Sciatic nerve (tissue), 2 donors: Measurements from ENCODE around the gene TAS1R2. TPM values are rescaled to one million over a fixed set of nuclear protein-coding genes. Genes with fewer than 3 reads are reported as not detected.

ENCODE experiments used
- ATAC-seq: fragments of 200-7000 bp; cut with Tn5 transposase; one replicate; pipeline ENCODE4 v1.9.1; 2020; ENCODE audit warnings: mild to moderate bottlenecking, moderate library complexity
- DNase-seq: peaks from one replicate; pipeline ENCODE4 v3.0.0-alpha.2; 2020; ENCODE audit warnings: low spot score
- intact Hi-C: fragments of 100-400 bp; cut with DNase I; formaldehyde crosslinking; loops from one replicate; pipeline ENCODE4 v1.14.2; 2022
- total RNA-seq: library from RNA; stranded (reverse); fragmentation: NEBNext Ultra II Directional; extraction: Animal tissue kit (Norgen Biotek cat#: 25700); gene quantifications from one replicate; pipeline ENCODE4 v1.2.1, GENCODE V29; 2021
- donor health status: DM: no; HTN: no; CAD: no.
- donor health status: DM: no; HTN: no; CAD: no.

TAS1R2 gene
- total RNA-seq, 1 donor from 2014 or later, result not detected

GRCh38 chr1:18809953-18810899 is 49.2 kb downstream of the TAS1R2 start:
- no peak for ATAC-seq
- no peak for DNase-seq
- intact Hi-C loops, result no loop called here

DNA sequence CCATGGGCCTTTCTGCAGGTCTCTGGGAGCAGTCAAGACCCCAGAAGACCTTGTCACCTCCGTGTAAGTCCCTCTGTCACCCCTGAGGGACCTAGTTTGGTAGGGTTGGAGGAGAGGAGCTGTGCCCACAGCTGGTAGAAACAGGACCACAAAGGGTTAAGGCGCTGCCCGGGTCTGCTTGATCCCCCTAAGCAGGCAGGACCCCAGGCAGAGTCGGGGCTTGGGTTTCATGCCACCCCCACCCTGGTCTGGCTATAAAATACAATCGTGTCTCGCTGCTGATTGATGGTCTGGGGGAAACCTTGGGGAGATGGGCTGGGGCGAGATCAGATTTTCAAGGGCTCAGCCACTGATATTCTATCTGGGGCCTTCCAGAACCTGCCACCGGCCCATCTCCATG is 50.9 kb downstream of the TAS1R2 start:
- intact Hi-C loops, result no loop called here
- DNase-seq (no peak), ATAC-seq (no peak)

DNA sequence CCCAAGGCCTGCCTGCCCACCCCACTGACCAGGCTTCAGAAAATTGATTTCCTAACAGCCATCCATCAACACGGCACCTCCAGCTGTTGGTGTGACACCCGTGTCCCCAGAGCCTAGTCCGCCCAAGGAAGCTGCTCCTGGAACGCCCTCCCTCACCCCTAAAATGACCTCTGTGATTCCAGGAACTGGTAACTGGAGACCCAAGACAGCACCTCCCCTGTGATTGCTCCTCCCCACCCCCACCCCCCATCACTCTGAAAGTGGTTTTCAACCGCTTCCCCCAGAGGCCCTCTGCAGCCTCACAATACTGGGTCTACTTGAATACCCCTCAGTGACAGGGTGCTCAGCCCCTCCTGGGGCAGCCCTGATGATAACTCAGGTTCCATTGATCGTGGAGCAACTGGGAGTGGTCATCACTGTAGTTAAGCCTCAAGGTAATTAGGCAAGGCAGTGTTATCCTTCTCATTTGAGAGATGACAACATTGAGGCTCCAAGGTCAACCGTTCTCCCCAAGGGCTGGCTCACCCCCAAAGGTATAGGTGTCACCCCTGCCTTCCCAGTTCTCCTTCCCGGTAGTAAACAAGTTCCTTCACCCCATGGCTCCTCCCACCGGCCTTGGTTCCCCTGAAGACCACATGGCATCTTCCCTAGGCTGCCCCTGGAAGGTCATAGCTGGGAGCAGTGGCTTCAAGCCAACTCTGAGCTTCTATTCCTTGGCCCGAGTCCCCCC is 52.0 kb downstream of the TAS1R2 start:
- DNase-seq, result no peak
- intact Hi-C loops, result no loop called here
- no peak for ATAC-seq

- intact Hi-C loops, result no loop called here
- no peak for DNase-seq
- ATAC-seq, result peak; percentile 30
These were observed 53.3 kb downstream of the TAS1R2 start for GRCh38 chr1:18805925-18806849.

DNA sequence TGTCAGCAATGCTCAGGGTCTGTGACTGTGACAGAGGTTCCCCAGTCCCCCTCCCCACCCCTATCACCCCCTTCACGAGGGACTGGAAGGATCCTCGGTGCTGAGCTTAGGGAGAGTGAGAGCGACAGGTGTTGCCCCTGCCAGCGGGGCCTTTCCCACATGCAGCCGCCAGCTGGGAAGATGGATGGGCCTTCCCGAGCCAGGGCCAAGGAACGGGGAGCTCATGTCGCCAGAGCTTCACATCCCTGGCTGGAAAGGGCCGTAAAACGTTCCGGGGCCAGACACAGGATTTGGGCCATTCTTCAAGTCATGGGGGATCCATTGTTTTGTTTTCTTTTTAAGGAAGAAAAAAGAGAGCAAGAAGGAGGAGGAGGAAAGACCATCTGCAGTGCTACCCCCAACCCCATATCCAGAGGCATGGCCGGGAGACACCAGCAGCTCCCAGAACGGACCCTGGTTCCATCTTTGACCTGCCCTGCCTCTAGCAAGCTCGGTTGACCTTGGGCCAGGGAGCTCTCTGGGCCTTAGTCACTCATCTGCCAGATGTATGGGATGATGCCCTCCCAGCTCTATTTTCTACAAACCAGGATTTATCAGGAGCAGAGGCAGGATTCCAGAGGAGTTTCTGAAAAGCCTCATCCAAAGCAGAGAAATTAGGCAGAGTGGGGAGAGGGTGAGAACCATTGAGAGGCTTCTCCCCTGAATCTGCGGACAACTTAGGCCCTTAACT is 54.1 kb downstream of the TAS1R2 start:
- ATAC-seq (no peak), DNase-seq (no peak)
- intact Hi-C loops, result no loop called here

DNA sequence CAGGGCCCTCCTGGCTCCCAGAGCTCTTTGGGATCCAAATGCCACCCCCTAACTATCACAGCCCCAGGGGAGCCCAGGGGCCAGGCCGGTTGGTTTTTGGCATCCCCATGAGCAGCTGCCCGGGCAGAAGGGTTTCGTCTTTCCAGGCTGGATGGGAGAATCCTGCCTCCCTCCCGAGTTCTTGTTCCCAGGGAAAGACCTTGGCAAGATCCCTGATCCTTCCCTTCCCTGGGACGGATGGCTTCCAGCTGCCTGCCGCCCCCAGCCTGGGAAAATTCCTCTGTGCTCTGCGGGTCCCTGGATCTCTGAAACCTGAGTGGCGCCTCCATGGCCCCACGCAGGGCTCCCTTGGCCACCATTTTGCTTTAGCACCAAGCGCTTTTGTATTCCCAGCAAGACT is 55.6 kb downstream of the TAS1R2 start:
- ATAC-seq (no peak), DNase-seq (no peak)
- intact Hi-C loops, result no loop called here

DNA sequence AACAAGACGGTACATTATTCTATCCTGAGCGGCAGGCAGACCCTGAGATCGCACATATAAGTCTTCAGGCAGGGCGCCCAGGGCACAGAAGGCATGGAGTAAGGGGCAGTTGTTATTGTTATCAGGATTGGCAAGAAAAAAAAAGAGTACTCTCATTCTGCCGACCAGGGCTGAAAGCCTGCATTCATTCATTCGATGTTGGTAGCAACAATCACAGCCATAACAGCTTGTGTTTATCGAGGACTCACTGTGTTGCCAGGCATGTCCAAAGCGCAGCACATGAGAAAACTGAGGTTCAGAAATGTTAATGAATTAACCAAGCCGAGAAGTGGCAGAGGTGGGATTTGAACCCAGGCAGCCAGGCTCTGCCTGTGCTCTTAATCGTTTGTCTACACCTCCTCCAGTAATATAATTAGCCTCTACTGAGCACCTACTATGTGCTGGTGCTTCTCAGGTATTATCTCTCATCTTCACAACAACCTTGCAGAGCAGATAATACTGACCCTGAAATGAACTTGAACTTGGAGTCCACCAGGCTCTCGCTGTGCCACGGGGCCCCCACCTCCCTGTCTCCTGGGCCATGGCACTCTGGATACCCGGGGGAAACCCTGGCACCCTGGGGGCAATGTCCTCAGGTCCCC is 56.2 kb downstream of the TAS1R2 start:
- intact Hi-C loops, result no loop called here
- DNase-seq (no peak), ATAC-seq (no peak)

- intact Hi-C loops, result no loop called here
- ATAC-seq (no peak), DNase-seq (no peak)
These were observed 57.2 kb downstream of the TAS1R2 start for GRCh38 chr1:18802231-18802630.

DNA sequence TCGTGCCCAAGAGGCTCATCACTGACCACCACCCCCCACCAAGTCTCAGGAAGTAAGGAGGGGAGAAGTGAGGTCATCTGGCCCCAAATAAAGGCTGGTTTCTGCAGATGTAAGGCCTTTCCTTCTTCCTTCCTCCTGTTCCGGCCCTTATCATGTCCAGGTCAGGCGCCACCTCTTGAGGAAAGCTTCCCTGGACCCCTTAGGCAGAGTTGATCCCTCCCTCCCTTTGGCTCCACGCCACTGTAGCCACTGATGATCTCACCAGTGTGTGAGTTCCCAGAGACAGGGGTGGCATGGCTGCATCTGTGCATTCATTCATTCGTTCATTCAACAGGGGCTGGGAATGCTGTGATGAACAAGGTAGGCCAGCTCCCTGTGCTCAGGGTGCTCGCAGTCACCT is 59.2 kb downstream of the TAS1R2 start:
- ATAC-seq (no peak), DNase-seq (no peak)
- intact Hi-C loops, result no loop called here

DNA sequence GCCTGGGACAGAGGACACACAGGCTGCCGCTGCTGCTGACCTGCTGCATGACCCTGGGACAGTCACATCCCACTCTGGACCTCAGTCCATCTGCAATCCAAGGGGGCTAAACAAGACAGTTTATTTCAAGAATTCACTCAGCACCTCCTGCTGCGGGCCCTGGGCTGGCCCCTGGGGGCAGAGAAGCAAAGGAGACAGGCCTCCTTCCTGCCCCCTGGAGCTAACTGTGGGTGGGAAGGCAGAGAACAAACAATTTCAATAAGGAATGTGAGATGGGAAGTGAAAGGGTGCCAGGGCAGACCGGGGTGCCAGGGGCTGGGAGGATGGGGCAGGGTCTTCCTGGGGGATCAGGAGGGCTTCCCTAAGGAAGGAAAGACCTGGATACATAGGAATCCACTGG is 60.0 kb downstream of the TAS1R2 start:
- DNase-seq, result no peak
- intact Hi-C loops, result no loop called here
- no peak for ATAC-seq

GRCh38 chr1:18798946-18799345 is 60.5 kb downstream of the TAS1R2 start:
- intact Hi-C loops, result no loop called here
- DNase-seq (no peak), ATAC-seq (no peak)

- DNase-seq, result no peak
- intact Hi-C loops, result no loop called here
- ATAC-seq, result no peak
These were observed 60.9 kb downstream of the TAS1R2 start for GRCh38 chr1:18798533-18798932.

DNA sequence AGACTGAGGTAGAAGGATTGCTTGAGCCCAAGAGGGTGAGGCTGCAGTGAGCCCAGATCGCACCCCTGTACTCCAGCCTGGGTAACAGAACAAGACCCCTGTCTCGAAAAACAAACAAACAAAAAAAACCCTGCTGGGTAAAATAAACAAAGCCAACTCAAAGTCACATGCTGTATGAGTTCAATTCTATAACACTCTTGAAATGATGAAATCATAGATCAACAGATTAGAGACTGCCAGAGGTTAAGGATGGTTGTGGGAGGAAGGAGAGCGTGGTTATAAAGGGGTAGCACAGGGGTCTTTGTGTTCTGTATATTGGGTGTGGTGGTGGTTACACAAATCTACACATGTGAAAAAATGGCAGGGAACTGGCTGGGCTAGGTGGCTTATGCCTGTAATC is 62.5 kb downstream of the TAS1R2 start:
- DNase-seq, result no peak
- ATAC-seq, result no peak
- intact Hi-C loops, result no loop called here

- intact Hi-C loops, result no loop called here
- DNase-seq (no peak), ATAC-seq (no peak)
These were observed 64.3 kb downstream of the TAS1R2 start for GRCh38 chr1:18795002-18795689.

DNA sequence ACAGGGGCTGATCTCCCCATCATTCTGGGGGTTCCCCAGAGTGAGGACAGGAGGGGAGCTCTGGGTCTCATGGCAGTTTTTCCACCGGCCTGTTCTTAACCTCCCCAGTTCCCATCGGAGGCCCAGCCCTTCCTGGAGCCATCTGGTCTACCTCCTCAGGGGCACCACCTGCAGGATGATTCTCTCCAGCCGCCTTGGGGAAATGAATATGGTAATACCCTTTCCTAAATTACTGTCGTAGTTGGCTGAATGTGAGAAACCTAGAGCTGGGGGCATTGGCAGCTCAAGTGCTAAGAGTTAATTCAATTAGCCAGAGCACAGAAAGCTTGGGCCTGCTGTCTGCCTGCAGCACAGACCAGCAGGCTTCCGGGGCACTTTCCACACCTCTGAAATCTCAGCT is 64.9 kb downstream of the TAS1R2 start:
- intact Hi-C loops, result no loop called here
- no peak for DNase-seq
- ATAC-seq, result no peak

DNA sequence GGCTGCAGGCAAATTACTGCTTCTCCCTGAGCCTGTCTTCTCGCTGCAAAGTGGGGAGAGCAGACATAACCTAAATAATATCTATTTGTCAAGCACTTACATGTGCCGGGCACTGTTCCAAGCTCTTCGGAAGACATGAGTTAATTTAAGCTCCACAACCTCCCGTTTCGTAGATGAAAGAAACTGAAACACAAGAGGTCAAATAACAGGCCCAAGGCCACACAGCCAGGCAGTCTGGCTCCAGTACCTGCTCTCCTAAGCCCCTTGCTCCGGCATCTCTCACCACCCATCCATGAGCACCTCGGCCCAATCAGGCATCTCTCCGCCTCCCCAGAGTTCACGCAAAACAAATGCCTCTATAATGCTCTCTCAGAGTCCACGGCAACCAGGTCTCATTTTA is 65.4 kb downstream of the TAS1R2 start:
- ATAC-seq, result no peak
- no peak for DNase-seq
- intact Hi-C loops, result no loop called here

DNA sequence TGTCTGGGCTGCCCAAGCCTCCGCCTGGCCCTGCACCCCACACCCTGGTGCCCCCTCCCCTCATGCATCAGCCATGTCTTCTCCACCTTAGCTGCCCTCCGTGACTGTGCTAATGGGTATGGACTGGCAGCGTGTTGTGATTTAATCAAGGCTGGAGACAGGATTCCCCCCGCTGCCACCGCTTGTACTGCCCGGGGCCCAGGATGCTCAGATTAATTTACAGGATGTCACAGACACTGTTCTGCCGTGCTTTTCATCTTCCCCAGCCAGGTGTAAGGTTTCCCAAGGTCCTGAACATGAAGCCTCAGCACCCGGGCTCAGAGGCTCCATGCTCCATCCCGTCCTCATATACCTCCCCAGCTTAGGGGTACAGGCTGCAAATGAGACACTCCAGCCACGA is 66.3 kb downstream of the TAS1R2 start:
- no peak for ATAC-seq

GRCh38 chr1:18792747-18793146 is 66.7 kb downstream of the TAS1R2 start:
- ATAC-seq, result no peak
- DNase-seq, result no peak
- intact Hi-C loops, result no loop called here

More for the DNA sequence above, 66.3 kb downstream of the TAS1R2 start:
- intact Hi-C loops, result no loop called here
- no peak for DNase-seq
